Measurements from ENCODE around the gene FAM229A.
A peak's percentile ranks its signal among the peaks of the same experiment; 100 is the strongest.
"Not testable (repeated sequence)": the region's sequence is repeated elsewhere in the genome, so short reads cannot be mapped to it uniquely, and the experiment has no call there.

FAM229A gene

DNA sequence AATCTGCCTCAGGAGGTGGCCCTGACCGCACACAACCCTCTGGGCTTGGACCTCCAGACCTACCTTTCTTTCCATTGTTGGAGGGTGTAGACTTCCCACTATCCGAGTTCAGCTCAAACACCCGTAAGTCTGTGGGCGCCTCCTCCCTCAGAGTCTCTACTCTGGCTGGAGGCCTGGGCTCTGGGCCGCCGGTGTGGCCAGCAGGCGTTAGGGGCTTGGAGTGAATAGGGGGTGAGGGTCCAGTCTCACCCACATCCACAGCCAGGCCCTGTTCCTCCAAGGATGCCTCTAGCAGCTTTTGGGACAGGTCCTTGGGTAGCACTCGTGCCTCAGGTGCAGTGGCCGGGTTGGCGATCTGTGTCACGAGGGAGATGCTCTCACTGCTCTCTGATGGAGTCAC, 13.9 kb upstream of the FAM229A start:
- DNase-seq (ENCODE audit: low spot score) = no peak

DNA sequence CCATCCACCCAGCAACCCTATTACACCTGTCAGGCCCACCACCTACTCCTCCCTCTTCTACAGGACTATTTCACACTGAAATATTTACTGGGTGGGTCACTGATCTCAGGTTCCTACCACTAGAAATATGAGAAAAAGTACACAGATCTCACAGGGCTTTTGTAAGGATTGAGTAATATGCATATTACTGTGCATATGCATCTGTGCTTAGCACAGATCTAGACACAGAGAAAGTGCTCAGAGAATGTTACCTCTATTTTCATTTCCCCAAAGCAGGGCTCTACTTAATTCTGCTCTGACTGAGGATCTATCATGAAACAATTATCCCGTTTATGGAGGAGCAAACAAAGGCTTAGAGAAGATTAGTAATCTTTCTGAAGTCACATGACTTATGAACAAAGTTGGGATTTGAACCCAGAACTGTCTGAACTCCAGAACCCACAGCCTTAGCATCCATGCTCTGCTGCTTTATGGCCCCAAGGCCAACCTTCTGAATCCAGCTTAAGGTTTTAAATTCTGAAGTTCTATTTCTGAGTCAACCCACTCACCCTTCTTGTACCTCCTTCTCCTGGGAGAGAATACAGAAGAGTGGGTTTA, 11.8 kb upstream of the FAM229A start:
- DNase-seq (ENCODE audit: low spot score) = no peak

- no peak for DNase-seq (ENCODE audit: low spot score)
Measured at GRCh38 chr1:32372149-32372756, 10.0 kb upstream of the FAM229A start.

GRCh38 chr1:32367912-32368635, 5.8 kb upstream of the FAM229A start:
- DNase-seq (ENCODE audit: low spot score) = no peak

DNA sequence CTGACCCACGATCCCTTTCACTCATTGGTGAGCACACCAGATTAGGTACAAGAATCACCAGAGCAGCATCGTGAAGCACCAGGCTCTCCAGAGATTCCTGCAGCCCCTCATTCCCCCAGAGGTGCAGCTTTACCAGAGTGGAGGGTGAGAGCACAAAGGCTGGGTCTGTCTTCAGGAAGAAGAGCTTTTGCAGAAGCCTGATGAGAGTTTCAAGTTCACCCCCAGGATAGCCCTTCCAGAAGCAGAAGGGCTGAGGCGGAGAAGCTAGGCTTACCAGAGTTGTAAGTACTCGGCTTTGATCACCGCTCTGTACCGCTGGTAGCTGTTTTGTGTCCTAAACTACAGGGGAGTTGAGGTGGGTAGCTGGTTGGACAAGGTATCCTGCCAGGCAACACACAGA, 3.2 kb upstream of the FAM229A start:
- no peak for DNase-seq (ENCODE audit: low spot score)

- DNase-seq (ENCODE audit: low spot score) = no peak
Measured at GRCh38 chr1:32364836-32365235, 2.6 kb upstream of the FAM229A start.

DNA sequence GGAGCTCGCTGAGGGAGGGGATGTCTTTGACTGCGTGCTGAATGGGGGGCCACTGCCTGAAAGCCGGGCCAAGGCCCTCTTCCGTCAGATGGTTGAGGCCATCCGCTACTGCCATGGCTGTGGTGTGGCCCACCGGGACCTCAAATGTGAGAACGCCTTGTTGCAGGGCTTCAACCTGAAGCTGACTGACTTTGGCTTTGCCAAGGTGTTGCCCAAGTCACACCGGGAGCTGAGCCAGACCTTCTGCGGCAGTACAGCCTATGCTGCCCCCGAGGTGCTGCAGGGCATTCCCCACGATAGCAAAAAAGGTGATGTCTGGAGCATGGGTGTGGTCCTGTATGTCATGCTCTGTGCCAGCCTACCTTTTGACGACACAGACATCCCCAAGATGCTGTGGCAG, 1.4 kb upstream of the FAM229A start:
- DNase-seq (ENCODE audit: low spot score) = no peak

DNA sequence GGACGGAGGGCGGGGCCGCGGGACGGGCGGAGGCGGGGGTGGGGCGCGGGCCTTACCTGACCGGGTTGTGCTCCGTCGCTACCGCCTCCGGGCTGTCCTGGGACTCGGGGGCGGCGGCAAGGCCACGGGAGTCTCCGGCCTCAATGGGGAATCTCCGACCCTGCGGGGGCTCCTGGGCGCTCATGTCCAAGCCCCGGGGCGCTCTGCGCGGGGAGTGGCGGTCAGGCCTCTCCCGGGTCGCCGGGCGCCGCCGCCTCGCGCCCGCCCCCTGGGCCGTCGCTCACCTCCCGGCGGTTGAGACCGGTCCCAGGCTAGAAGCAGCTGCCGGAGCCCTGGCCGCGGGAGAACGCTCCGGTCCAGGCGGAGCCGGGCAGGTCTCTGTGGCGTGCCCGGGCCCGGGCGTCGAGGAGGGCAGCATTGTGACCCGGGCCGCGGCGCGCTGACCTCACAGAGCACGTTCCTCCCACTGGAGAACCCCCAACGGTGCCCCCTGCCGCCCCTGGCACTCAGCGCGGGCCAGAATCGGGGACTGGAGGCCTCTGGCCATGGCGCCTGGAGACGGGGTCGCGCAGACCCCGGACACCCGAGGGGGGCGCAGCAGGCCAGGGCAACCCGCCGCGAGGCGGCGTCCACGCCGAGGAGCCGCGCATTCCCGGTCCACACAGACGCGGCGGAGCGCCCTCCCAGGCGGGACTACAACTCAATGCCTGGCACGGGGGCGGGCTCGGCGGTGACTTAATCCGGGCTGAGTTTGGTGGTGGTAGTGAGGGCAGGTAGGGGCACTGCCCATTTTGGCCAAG, 411 bp downstream of the FAM229A start:
- peak; percentile 73 for DNase-seq (ENCODE audit: low spot score)

DNA sequence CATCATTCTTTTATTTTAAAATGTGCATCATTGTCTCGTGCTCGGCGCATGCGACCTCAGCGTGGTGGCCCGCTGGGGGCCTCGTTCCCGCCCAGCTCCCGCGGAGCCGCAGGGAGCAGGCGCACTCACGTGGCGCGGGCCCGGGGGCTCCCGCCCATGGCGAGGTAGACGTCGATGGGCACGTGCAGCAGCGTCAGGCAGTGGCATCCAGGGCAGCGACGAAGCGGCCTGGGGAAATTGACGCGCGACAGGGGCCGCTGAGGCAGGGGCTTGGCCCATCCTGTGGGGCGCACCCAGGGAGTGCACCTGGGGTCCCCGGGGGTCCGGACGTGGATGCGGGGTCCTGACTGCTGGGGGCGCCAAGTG, 994 bp downstream of the FAM229A start:
- no peak for DNase-seq (ENCODE audit: low spot score)

GRCh38 chr1:32358435-32358834, 3.9 kb downstream of the FAM229A start:
- no peak for DNase-seq (ENCODE audit: low spot score)

DNA sequence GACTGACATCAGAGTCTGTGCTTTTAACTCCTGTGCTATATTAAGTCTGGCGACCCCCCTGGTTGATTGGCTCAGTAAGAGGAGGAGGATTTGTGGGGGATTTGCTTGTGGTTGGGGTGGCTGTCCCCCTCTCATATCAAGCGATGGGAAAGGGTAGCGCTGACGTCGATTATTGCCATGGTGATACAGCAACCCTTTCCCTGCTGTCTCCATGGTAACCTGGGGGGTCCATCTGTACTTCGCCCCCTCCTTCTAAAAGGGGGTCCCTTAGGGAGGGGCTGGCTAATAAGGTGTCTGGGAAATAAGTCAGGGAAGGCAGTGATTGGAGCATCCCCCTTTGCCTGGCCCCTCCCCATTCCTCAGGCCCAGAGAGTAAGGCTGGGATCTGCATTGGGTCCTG, 4.7 kb downstream of the FAM229A start:
- DNase-seq (ENCODE audit: low spot score) = no peak

DNA sequence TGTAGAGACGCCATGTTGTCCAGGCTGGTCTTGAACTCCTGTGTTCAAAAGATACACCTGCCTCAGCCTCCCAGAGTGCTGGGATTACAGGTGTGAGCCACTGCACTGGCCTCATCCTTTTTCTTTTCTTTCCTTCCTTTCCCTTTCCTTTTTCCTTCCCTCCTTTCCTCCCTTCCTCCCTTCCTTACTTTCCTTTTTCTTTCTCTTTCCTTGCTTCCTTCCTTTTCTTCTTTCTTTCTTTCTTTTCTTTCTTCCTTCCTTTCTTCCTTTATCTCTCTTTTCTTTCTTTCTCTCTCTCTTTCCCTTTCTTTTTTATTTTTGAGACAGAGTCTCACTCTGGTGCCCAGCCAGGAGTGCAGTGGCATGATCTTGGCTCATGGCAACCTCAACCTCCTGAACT, 5.8 kb downstream of the FAM229A start:
- DNase-seq (ENCODE audit: low spot score) = no peak

GRCh38 chr1:32355778-32356177, 6.5 kb downstream of the FAM229A start:
- not testable (repeated sequence) for DNase-seq (ENCODE audit: low spot score)

- no peak for DNase-seq (ENCODE audit: low spot score)
Measured at GRCh38 chr1:32353886-32354570, 8.3 kb downstream of the FAM229A start.

- no peak for DNase-seq (ENCODE audit: low spot score)
Measured at GRCh38 chr1:32353431-32353830, 8.9 kb downstream of the FAM229A start.

GRCh38 chr1:32352831-32353383, 9.4 kb downstream of the FAM229A start:
- no peak for DNase-seq (ENCODE audit: low spot score)

- DNase-seq (ENCODE audit: low spot score) = no peak
Measured at GRCh38 chr1:32352239-32352745, 10.0 kb downstream of the FAM229A start.

DNA sequence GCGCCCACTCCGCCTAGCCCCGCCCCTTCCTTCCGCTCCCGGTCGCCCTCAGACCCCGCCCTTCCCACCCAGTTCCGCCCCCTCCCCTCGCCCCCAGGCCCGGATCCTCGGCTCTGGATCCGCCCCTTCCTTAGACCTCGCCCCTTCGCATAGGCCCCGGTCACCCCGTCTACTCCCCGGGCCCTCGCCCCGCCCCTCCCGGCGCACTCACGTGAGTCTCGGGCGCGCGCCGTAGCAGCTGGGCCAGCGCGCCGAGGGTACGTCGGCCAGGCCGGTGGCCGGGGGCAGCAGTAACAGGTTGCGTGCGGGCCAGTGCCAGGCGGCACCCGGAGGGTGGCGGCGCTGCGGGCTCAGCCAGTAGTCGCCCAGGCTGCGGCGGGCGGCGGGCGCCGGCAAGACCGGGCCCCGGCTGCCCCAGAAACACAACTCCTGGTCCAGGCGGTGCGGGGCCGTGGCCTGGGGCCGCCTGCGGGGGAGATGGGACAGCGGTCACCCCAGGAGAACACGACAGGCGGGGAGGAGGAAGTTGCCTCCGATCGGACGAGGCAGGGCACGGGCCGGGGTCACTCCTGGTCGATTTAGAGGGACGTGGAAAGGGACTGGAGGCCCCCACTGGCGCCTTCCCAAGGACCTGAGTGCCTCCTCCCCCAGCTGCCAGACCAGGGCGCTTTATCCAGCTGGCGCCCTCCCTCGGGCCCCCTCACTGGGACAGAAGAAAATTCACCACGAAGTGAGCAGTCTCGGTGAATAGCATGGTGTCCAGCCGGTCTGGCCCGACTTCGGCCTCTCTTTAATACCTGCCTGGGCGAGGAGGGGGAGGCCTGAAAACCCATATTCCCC, 10.7 kb downstream of the FAM229A start:
- DNase-seq (ENCODE audit: low spot score) = peak; percentile 94

GRCh38 chr1:32350785-32351398, 11.4 kb downstream of the FAM229A start:
- DNase-seq (ENCODE audit: low spot score) = peak; percentile 76

GRCh38 chr1:32349211-32349708, 13.0 kb downstream of the FAM229A start:
- DNase-seq (ENCODE audit: low spot score) = no peak

All from Ammon's horn (tissue), 1 donor.